ENCODE data around the gene MICAL1.
A peak's percentile ranks its signal among the peaks of the same experiment; 100 is the strongest.

The MICAL1 gene

DNA sequence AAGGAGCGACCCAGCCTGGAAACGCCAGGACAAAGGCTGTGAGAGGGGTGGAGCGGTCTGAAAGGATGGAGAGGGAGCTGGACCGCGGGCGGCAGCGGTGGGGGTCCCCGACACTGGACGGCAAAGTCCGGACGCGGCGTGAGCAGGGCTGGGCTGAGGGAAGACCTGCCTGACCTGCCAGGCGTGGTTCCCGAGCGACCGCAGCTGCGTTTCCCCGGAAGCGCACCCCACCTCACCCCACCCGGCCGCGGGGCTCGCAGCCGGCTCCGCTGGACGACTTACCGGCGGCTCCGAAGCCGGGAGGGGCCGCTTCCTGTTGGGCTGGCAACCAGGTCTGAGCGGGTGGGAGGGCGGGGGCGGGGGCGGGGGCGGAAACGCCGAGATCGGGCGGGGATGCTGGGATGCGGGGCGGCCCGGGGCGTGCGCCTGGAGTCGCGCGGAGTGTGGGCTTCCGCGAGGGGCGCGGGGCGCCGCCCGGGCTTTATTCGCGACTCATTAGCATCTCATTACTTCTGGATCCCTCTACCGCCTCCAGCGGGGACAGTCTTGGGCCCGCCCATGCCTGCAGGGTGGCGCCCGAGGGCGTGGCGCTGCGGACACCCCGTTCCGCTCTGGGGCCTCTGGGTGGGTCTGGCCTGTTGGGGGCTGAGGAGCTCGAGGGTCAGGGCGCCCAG, at the start of gene MICAL1:
Gene MICAL1 (minus strand): TSS at position 336 of the 674 bp plus-strand sequence. CDS start 1,576 bp downstream, outside the sequence.
- no peak for DNase-seq (ENCODE audit: low read depth)

DNA sequence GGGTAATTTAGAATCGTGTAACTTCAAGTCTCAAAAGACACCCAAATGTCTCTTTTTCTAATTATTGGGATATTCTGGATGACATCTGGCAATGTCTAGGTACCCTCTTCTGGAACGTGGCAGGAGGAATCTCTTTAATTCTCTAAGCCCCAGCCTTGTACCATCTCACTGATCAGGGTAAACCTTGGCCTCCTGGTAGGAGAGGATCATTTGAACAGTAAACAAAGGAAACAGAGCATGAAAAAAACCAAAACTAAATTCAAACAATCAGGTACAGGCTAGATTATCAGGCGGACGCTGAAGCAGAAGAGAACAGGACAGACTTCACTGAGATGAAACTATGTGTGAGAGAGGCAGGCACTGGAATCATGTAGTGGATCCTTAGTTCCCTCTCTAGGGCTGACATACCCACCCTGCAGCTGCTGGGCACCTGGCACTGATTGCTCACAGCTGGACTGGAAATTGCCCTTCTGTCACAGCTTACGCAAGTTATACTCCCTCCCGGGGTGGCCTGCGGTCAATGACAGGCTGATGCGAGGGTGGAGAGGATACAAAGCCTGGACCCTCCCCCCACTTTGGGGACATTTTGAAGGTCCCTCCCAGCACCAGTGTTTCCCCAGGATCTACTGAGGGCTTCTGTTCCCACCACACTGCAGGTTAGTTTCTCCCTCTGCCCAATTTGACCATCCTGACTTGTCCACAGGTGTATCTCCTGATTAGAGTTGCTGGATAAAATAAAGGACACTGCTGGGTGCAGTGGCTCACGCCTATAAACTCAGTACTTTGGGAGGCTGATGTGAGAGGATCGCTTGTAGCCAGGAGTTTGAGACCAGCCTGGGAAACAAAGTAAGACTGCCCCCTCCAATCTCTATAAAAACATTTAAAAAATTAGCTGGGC, 48.0 kb upstream of the MICAL1 start:
- DNase-seq (ENCODE audit: low read depth): no peak

DNA sequence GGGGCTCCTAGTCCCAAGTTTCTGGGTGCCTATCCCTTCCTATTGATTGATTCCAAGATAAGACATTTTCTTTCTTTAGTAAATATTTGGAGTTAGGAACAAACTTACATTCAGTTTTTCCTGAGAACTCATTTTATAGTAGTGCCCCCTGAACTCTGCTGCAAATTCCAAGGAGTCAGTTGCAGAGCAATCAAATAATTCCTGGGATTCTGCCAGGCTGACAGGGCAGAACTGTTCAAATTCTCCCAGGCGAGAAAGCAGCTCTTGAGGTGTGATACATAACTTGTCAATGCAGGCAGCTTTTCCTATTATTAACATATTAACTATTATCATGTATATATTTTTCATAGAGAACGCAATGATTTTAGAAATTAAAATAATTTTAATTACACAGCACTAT, 43.4 kb upstream of the MICAL1 start:
- no peak for DNase-seq (ENCODE audit: low read depth)

- no peak for DNase-seq (ENCODE audit: low read depth)
These were observed 42.5 kb upstream of the MICAL1 start for GRCh38 chr6:109498052-109498451.

DNA sequence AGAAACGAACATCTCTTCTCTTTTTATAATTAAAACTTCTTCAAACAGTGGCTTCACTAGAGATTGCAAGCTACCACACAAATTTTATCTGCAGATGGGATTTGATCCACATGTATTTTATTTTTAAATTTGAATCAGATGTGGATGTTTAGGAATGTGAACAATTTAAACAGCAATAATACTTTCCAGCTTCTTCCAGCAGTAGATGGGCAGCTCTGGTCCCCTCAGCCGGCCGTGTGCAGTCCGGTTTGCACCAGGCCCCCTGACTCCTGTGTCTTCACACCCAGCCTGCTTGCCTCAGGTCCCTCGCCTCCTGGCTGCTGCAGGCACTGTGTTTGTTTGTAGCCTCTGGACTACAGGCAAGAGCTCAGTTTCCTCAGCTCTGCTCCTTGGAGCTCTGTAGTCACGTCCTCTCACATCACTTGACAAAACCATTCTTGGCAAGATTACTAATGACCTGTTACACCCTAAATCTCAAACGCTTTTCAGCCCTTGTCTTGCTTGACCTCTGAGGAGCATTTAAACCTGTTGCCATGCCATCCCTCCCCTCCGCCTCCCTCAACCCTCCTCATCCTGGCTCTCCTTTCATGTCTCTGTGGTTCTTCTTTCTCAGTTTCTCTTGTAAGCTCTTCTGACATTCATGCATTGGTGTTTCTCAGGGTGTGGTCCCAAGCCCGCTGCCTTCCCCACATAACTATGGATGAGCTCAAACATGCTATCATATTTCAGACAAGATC, 40.6 kb upstream of the MICAL1 start:
- no peak for DNase-seq (ENCODE audit: low read depth)

DNA sequence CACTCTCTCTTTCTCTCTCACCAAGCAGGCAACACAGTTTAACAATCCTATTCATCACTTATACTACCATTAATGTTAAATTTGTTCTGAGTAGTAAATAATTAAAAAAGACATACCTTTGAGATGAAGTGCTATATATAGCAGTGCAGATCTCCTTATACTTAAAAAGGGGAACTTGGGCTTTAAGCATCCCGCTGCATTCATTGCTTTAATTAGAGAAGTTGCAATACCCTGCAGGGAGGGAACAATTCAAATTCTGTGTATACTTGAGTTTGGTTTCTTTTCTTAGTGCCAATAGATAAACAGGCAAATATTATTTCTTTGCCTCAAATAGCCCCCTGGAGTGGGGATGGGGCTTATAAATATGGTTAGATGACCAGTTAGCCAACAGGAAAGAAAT, 38.3 kb upstream of the MICAL1 start:
- no peak for DNase-seq (ENCODE audit: low read depth)

DNA sequence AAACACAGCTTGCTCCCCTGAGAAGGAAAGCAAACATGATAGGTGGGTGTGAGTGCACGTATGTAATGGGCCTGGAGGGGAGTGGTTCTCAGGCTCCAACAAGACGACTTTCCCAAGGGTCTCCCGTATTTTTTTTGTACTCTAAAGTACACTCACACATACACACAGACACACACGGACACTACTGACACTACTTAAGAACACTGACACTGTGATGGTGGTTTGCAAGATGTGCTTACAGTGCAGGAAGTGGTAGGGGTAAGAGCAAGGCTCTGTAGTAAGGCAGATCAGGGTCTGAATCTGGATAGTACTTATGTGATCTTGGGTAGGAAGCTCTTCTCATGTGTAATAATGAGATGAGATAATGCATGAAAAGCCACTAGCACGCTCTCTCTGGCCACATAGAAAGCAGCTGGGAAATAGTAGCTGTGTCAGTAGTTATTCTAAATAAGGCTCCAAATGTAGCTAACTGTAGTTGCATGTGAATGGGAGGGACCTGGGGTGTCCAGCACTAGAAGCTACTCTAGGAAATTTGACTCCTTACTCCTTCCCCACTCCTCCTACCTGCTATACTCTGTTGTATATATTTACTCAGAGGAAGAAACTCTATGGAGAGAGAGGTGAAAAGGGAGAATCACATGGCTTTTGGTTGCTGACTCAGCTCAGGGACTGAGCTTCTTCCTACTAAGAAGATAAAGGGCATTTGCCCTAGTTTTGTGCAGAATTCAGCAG, 35.8 kb upstream of the MICAL1 start:
- no peak for DNase-seq (ENCODE audit: low read depth)

GRCh38 chr6:109490713-109491112, 35.1 kb upstream of the MICAL1 start:
- no peak for DNase-seq (ENCODE audit: low read depth)

GRCh38 chr6:109488001-109488400, 32.4 kb upstream of the MICAL1 start:
- no peak for DNase-seq (ENCODE audit: low read depth)

DNA sequence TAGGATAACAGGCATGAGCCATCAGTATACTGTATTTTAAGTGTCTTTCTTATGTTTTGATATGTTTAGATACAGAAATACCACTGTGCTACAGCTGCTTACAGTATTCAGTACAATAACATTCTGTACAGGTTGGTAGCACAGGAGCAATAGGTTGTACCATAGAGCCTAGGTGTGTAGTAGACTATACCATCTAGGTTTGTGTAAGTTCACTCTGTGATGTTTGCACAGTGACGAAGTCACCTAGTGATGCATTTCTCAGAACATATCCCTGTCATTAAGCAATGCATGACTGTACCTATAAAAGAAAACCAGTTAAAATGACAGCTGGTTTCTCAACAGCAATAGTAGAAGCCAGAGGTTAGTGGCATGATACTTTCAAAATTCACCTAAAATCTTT, 30.5 kb upstream of the MICAL1 start:
- no peak for DNase-seq (ENCODE audit: low read depth)

- DNase-seq (ENCODE audit: low read depth): no peak
These were observed 29.8 kb upstream of the MICAL1 start for GRCh38 chr6:109485266-109485935.

DNA sequence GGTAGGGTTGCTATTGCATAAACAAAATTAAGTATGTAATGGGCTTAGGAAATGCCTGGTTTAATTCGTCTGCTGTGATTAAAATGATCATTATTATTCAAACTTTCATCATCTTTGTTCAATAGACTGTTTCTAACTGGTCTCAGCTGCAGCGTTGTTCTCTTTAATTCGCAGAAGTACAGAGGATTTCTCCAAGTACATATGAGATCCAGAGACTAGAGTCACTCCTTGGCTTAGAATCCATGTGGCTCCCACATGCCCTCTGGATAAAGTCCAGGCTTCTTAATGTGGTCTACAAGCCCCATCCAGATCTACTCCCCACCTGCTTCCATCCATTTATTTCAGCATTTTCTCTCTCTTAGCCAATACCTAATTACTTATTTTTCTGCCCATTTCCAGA, 28.6 kb upstream of the MICAL1 start:
- DNase-seq (ENCODE audit: low read depth): no peak

GRCh38 chr6:109483735-109484057, 28.1 kb upstream of the MICAL1 start:
- no peak for DNase-seq (ENCODE audit: low read depth)

DNA sequence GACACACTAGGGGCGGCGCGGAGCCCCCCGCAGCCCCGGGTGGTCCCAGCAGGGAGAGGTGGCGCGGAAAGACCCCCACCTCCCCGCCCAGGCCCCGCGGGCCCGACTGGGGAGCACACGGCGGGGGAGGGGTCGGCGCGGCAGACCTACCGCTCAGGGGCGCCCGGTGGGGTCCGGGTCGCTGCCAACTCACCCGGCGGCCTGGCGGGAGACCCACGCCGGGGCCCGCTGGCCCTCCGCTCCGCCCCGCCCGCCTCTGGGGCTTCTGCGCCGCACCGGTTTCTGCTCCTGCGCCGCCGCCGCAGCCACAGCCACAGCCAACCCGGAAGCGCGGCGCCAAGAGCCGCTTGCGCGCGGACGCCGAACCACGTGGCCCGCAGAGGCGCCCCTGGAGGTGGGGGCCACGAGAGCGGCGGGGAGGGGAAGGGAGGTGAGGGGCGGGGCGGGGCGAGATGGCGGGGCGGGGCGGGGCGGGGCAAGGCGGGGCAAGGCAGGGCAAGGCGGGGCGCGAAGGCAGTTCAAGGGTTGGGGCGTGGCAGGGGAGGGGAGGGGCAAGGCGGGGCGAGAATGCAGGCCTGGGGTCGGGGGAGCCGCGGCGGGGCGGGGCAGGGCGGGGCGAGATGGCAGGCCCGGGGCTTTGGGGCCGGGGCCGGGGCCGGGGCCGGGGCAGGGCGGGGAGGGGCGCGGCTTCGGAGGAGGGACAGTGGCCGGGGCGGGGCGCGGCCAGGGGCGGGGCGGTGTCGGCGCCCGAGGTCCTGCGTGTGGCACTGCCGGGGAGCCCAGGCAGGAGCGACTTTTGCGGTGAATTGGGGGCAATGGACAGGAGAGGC, 27.5 kb upstream of the MICAL1 start, which contains the start of gene ZBTB24:
Gene ZBTB24 (minus strand): TSS at position 315 of the 830 bp plus-strand sequence. CDS start 1,193 bp downstream, outside the sequence.
- peak; percentile 73 for DNase-seq (ENCODE audit: low read depth)

- no peak for DNase-seq (ENCODE audit: low read depth)
These were observed 25.5 kb upstream of the MICAL1 start for GRCh38 chr6:109480993-109481480.

DNA sequence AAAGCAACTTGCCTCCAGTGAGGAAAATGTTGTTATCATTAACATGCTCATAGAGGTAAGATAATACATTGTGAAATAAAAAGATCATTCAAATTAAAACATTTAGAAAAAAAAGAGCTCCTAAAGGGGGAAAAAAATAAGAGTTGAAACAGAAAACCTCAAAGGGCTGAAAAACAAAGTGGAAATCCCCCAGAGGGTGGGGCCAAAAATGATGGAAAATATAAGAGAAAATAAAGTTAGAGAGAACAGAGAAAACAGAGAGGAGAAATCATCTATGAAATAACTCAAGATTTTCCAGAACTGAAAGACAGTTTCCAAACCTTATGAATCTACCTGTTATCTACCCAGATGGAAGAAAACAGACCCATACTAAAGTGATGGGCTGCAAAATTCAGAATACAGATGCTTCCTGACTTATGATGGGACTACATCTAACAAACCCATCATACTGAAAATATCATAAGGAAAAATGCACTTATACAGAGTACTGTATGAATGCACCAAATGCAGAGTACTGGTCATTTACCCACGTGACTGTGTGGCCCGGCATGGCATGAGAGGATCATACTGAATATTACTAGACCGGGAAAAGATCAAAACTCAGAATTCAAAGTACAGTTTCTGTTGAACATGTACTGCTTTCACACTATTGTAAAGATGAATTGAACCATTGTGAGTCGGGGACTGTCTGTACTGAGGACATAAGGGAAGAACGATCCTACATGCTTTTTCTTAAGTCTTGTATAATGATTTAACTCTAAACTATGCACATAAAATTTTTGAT, 23.5 kb upstream of the MICAL1 start:
- DNase-seq (ENCODE audit: low read depth): no peak

- no peak for DNase-seq (ENCODE audit: low read depth)
These were observed 22.7 kb upstream of the MICAL1 start for GRCh38 chr6:109478222-109478805.

DNA sequence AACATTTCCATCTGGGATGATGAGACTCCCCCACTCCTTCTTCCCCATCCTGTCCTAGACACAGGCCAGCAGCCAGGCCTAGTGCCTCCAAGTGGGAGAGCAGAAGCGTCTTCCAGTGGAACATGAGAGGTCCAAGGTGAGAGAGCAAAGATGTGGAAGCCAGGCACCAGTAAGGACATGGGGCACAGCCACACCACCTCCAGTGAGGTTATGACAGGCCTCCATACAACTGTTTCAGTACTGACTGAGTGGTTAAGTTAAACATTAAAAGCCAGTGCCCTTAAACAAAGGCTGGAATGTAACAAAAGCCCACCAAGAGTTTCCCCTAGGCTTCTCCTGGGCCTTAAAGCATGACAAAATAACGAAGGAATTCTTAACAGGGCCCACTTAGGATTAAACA, 22.2 kb upstream of the MICAL1 start:
- no peak for DNase-seq (ENCODE audit: low read depth)

GRCh38 chr6:109477184-109477583, 21.6 kb upstream of the MICAL1 start:
- DNase-seq (ENCODE audit: low read depth): no peak

Data from stromal cell of bone marrow (primary cell).